Skeletal muscle satellite cell (primary cell): Measurements from ENCODE around the gene FHIT.

ENCODE experiments used
- H3K27me3 ChIP-seq: 2 replicates; pipeline ENCODE4 v1.7.0; 2013; ENCODE audit warnings: low read length; ENCODE audit not compliant: control insufficient read depth, insufficient read depth
- H3K36me3 ChIP-seq: 2 replicates; pipeline ENCODE4 v1.7.0; 2013; ENCODE audit warnings: mild to moderate bottlenecking, control low read depth, low read length; ENCODE audit not compliant: insufficient read depth
- H3K4me1 ChIP-seq: 2 replicates; pipeline ENCODE4 v1.7.0; 2013; ENCODE audit warnings: low read length; ENCODE audit not compliant: control insufficient read depth, insufficient read depth
- H3K4me2 ChIP-seq: 2 replicates; pipeline ENCODE4 v1.7.0; 2013; ENCODE audit warnings: mild to moderate bottlenecking, low read length
- H3K4me3 ChIP-seq: 2 replicates; pipeline ENCODE4 v1.7.0; 2013; ENCODE audit warnings: low read length
- H3K9ac ChIP-seq: 2 replicates; pipeline ENCODE4 v1.7.0; 2013; ENCODE audit warnings: mild to moderate bottlenecking, low read depth, low read length, moderate library complexity
- H3K9me3 ChIP-seq: replicated peaks from 2 replicates; pipeline ENCODE4 v1.7.0; 2013; ENCODE audit warnings: mild to moderate bottlenecking, control low read depth, low read length

FHIT gene

DNA sequence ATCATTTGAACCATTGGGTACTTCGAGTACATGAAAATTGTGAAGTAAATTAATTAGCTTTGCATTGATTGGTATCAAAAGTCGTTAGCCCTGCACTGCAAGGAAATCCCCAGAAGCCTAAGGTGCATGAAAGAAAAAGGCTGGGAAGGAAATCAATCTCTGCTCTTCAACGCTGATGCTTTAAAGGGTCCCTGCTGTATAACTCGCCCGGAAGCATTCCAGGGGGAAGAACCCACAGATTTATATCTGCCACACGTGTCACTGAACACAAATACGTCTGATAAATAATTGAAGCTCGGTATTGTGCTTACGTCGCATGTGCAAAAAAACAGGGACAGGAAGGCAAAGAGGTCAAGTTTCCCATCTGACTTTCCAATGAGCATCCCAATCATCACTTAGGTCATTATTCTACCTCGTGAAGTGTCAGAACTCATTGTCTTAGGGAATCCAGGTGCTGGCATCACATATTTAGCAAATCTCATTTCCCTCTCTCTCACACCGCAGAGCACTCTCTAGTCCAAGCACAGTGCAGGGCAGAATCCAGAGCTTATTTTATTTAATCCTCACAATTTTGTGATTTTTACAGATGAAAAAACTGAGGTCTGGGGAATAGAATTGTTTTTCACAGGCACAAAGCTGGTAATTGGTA lies 1397.1 kb downstream of the FHIT start:
- Histone ChIP-seq H3K4me3 (no peak overlapping the region), H3K9ac (no peak overlapping the region), H3K27me3 (no peaks in the 10 kb centered on the region), H3K9me3 (no peaks in the 10 kb centered on the region), H3K4me1 (no peaks in the 10 kb centered on the region), H3K36me3 (no peaks in the 10 kb centered on the region), H3K4me2 (no peak overlapping the region)

DNA sequence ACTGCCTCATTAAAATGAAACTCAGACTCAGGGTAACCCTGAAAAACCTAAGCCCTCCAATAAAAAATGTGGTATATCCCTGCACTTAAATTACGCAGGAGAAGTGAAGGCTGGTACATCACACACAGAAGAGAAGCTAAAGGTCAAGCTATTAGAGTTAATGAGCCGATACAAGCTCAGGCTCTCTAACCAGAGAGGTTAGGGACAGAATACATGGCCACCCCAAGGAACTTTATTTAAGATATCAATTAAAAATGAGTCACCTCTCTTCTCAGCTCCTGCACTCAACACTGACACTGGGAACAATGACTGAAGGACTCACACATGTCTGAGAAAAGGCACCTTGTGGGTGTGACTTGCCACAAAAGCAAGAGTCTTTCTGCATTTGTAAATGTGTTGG lies 1400.8 kb downstream of the FHIT start:
- Histone ChIP-seq H3K4me2 (no peak overlapping the region), H3K36me3 (no peaks in the 10 kb centered on the region), H3K9ac (no peak overlapping the region), H3K4me1 (no peaks in the 10 kb centered on the region), H3K27me3 (no peaks in the 10 kb centered on the region), H3K9me3 (no peaks in the 10 kb centered on the region), H3K4me3 (no peak overlapping the region)

DNA sequence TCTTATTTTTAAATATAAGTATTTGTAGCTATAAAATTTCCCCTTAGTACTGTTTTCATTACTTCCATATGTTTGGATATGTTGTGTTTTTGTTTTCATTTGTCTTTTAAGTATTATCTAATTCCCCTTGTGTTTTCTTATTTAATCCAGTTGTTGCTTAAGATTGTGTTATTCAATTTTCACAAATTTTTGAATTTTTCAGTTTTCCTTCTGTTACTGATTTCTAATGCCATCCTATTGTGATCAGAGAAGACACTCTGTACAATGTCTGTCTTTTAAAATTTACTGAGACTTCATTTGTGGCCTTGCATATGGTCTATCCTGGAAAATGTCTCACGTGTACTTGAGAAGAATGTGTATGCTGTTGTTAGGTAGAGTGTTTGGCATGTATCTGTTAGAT lies 1405.9 kb downstream of the FHIT start:
- Histone ChIP-seq H3K4me1 (no peaks in the 10 kb centered on the region), H3K9me3 (no peaks in the 10 kb centered on the region), H3K27me3 (no peaks in the 10 kb centered on the region), H3K36me3 (no peaks in the 10 kb centered on the region), H3K9ac (no peak overlapping the region), H3K4me3 (no peak overlapping the region), H3K4me2 (no peak overlapping the region)

DNA sequence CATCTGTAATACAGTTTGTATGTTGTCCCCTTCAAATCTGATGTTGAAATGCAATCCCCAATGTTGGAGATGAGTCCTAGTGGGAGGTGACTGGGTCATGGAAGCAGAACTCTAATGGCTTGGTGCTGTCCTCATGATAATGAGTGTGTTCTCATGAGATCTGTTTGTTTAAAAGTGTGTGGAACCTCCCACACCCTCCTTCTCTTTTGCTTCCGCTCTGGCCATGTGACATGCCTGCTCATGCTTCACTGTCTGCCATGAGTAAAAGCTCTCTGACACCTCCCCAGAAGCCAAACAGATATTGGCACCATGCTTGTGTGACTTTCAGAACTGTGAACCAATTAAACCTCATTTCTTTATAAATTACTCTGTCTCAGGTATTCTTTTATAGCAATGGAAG lies 1407.4 kb downstream of the FHIT start:
- H3K36me3 ChIP-seq, result no peaks in the 10 kb centered on the region
- H3K4me2 ChIP-seq, result no peak overlapping the region
- H3K9ac ChIP-seq, result no peak overlapping the region
- H3K27me3 ChIP-seq, result no peaks in the 10 kb centered on the region
- H3K4me3 ChIP-seq, result no peak overlapping the region
- peaks cover 5% of the 10 kb centered on the region for H3K4me1 ChIP-seq
- H3K9me3 ChIP-seq, result no peaks in the 10 kb centered on the region

DNA sequence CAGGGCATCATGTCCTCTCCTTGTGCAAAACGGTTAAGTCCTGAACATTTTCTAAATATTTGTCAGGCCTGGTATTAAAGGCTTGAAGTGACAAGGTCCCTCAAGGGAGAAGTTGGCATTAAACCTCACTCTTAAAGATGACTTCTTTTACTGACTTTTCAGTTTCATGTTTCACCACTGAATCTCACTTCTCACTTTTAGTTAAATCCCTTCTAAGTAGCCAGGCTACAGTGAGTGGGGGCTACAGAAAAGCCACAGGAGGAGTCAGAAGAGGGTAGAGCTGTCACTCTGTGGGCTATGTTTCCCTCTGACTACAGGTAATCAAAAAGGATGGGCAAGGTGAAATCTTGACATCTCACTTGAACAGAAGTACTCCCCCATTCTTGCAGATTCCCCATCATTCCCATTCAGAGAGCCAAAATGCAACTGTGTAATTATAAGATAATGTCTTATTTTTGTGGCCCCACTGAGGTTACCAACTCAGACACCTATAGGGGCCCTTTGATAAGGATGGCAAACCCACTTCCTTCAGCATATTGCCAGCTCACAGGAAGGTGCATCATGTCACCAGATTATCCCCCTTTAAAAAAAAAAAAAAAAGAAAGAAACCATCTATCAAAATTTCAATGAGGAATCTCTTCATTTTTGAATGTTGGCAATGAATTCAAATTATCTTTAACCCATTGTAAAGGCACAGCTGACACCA lies 1411.3 kb downstream of the FHIT start:
- H3K9ac ChIP-seq, result no peak overlapping the region
- no peaks in the 10 kb centered on the region for H3K9me3 ChIP-seq
- no peak overlapping the region for H3K4me2 ChIP-seq
- no peak overlapping the region for H3K4me3 ChIP-seq
- H3K36me3 ChIP-seq, result no peaks in the 10 kb centered on the region
- no peaks in the 10 kb centered on the region for H3K27me3 ChIP-seq
- H3K4me1 ChIP-seq, result peaks cover 5% of the 10 kb centered on the region

DNA sequence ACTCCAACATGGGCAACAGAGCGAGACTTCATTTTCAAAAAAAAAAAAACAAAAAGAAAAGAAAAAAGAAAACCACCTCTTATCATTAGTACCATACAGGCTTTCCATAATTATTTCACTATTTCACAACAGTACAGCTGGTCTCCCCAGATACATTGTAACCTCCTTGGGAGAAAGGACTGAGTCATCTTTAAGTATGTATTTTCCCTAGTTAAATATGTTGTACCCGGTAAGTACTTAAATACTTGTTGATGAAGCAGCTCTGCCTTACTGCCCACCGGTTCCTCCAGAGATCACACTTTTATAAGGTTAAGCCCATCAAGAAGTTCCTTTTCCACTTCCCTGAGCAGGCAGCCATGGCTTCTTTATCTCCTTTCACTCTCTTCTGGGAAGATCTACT lies 1412.0 kb downstream of the FHIT start:
- Histone ChIP-seq H3K4me3 (no peak overlapping the region), H3K9me3 (no peaks in the 10 kb centered on the region), H3K4me1 (peaks cover 5% of the 10 kb centered on the region)

DNA sequence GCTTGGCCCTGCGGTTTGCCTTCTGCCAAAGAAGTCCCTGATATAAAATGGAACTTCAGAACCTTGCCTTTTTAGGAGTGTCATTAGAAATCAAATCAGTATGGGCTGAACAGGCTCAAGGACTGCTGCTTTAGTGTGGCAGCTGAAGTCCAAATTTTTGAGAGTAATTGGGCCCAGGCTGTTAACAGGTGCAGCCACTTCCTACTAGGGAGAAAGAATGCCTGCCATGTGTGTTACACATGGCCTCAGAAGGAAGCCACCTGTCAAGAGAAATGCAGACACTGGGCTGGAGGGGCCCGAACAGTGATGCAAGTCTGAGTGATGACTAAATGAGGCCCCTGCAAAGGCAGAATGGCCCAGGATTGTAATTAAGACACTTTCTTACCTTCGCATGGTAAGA lies 1414.7 kb downstream of the FHIT start:
- Histone ChIP-seq H3K9ac (no peak overlapping the region), H3K4me2 (no peak overlapping the region), H3K4me1 (peaks cover 5% of the 10 kb centered on the region), H3K9me3 (no peaks in the 10 kb centered on the region), H3K4me3 (no peak overlapping the region), H3K27me3 (no peaks in the 10 kb centered on the region), H3K36me3 (no peaks in the 10 kb centered on the region)

More for the DNA sequence above, 1412.0 kb downstream of the FHIT start:
- Histone ChIP-seq H3K36me3 (no peaks in the 10 kb centered on the region), H3K27me3 (no peaks in the 10 kb centered on the region), H3K9ac (no peak overlapping the region), H3K4me2 (no peak overlapping the region)

DNA sequence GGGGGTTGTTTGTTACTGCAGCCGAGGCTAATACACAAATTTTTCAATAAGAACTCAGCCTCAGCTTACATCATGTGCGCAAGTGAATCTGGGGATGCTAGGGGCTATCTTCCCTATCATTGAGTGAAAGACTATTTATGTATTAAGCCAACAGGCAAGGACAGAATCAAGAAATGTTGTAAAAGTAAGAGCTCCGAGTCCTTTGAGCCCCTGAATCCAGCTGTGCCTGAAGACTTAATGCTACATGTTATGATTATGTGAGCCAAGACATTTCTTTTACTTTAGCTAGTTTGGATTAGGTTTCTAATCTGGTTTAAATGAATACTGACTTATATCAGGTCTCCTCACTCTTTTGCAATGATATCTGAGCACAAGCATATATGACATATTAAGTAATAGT lies 1418.5 kb downstream of the FHIT start:
- Histone ChIP-seq H3K4me3 (no peak overlapping the region), H3K4me2 (no peak overlapping the region), H3K9ac (no peak overlapping the region), H3K4me1 (no peaks in the 10 kb centered on the region), H3K9me3 (no peaks in the 10 kb centered on the region), H3K36me3 (no peaks in the 10 kb centered on the region), H3K27me3 (no peaks in the 10 kb centered on the region)

DNA sequence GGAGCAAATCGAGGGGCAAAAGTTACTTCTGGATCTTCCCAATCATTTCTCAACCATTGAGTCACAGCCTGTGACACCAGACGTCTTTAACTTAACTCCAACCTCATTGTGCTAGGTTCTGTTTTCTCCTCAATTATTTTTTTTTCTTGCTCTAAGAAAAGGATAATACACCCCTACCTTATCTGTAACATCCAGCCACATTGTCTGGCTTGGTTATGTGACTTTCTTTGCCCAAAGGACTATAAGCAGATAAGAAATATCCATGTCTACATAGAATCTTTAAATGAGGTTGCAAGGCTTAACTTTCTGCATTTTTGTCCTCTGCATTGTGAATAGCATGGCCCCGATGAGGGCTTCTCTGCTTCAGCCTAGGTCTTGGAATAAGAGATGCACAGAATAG lies 1419.0 kb downstream of the FHIT start:
- Histone ChIP-seq H3K9ac (no peak overlapping the region), H3K4me3 (no peak overlapping the region), H3K4me2 (no peak overlapping the region), H3K9me3 (no peaks in the 10 kb centered on the region), H3K27me3 (no peaks in the 10 kb centered on the region), H3K36me3 (no peaks in the 10 kb centered on the region), H3K4me1 (no peaks in the 10 kb centered on the region)

DNA sequence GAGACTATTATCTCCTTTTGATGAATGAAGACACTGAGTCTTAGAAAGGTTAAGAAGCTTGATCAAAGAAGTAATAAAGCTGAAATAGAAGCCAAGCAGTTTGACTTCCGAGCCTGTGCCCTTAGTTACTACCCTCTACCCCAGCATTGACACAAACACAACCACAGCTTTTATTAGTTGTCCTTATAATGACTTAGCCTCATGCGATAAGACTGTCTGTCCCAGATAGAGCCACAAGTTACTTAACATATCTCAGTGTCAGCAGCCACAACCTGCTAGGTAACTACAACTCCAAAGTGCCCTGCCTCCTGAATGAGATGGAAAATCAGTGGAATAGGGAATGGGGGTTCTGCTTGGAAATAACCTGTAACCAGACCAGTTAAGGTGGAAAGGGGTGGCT lies 1419.9 kb downstream of the FHIT start:
- no peaks in the 10 kb centered on the region for H3K36me3 ChIP-seq
- no peaks in the 10 kb centered on the region for H3K4me1 ChIP-seq
- H3K9ac ChIP-seq, result no peak overlapping the region
- no peak overlapping the region for H3K4me2 ChIP-seq
- no peaks in the 10 kb centered on the region for H3K27me3 ChIP-seq
- H3K9me3 ChIP-seq, result no peaks in the 10 kb centered on the region
- H3K4me3 ChIP-seq, result no peak overlapping the region

DNA sequence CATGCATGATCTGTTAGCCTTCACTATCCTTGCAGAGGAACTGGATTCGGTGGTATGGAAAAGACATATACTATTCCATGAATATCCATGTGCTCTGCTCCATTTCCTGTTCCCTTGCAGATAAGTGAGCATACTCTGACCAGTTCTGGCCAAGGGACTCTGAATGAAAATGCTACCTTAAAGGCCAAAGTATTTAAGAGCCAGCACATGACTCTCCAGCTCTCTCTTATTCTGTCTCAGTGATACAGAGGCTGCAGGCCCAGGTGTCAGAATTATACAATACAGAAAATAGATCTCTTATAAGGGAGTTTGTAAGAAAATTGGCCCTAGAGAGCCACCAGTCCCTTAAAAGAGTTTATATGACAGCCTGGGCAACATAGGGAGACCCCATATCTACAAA lies 1421.7 kb downstream of the FHIT start:
- Histone ChIP-seq H3K9me3 (no peaks in the 10 kb centered on the region), H3K36me3 (no peaks in the 10 kb centered on the region), H3K4me3 (no peak overlapping the region), H3K27me3 (no peaks in the 10 kb centered on the region), H3K9ac (no peak overlapping the region), H3K4me1 (no peaks in the 10 kb centered on the region), H3K4me2 (no peak overlapping the region)

DNA sequence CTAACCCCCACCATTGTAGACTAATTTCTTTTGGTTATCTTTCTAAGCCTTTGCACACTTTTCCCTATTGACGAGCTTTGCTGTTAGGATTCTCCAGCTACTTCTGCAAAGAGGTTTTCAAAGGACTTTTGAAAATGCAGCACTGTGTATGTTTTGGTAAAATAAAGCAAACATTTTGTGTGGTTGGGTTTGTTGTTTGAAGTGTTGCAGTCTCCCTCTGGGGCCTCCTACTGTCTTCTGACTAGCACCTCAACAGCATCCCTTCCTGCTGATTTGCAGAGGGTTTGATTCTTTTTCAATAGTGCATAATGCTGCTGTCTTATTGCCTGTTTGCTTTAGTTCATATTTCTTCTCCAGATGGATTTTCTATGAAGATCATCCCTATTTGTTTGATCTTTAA lies 1426.4 kb downstream of the FHIT start:
- H3K4me1 ChIP-seq, result peaks cover 11% of the 10 kb centered on the region
- H3K9ac ChIP-seq, result no peak overlapping the region
- no peak overlapping the region for H3K4me2 ChIP-seq
- H3K4me3 ChIP-seq, result no peak overlapping the region
- no peaks in the 10 kb centered on the region for H3K36me3 ChIP-seq
- H3K27me3 ChIP-seq, result no peaks in the 10 kb centered on the region
- H3K9me3 ChIP-seq, result no peaks in the 10 kb centered on the region
